ENCODE data around the gene NISCH. TPM values are rescaled to one million over a fixed set of nuclear protein-coding genes. Genes with fewer than 3 reads are reported as not detected.

Gene NISCH
- total and polyA plus RNA-seq, 5 donors from 2014 or later, result 12.6 to 168 (median 16.4) TPM

GRCh38 chr3:52437326-52438103, 17.9 kb upstream of the NISCH start:
- no peak overlapping the region for H3K27ac Mint-ChIP-seq

GRCh38 chr3:52438104-52438376, 17.4 kb upstream of the NISCH start:
- Mint-ChIP-seq H3K27me3 (no peaks in the 10 kb centered on the region), H3K36me3 (no peaks in the 10 kb centered on the region), H3K4me3 (no peak overlapping the region), H3K27ac (peak overlapping the region in 1 of 3 donors; percentile 62), H3K9me3 (no peaks in the 10 kb centered on the region), H3K4me1 (peaks cover 0 to 28% (median 13%) of the 10 kb centered on the region in 4 donors)
- H3K27ac ChIP-seq (ENCODE audit: insufficient read depth, low read length, poor library complexity, severe bottlenecking), result no peak overlapping the region
- ATAC-seq (ENCODE audit: low read depth in 2 of 2), result no peak
- H3K36me3 ChIP-seq (ENCODE audit: control insufficient read depth, insufficient read depth, low read length), result peaks cover 11% of the 10 kb centered on the region
- no peak overlapping the region for H3K4me3 ChIP-seq (ENCODE audit: low read depth, low read length)
- peaks cover 20% of the 10 kb centered on the region for H3K4me1 ChIP-seq (ENCODE audit: control insufficient read depth, insufficient read depth, low read length, poor library complexity, severe bottlenecking)
- H3K27me3 ChIP-seq (ENCODE audit: control insufficient read depth, insufficient read depth, low read length), result no peaks in the 10 kb centered on the region
- no peaks in the 10 kb centered on the region for H3K9me3 ChIP-seq (ENCODE audit: control insufficient read depth in 2 of 2, low read length in 2 of 2)
- DNase-seq, result no peak

More at GRCh38 chr3:52437326-52438103, 17.9 kb upstream of the NISCH start:
- H3K4me3 ChIP-seq (ENCODE audit: low read depth, low read length), result no peak overlapping the region
- Mint-ChIP-seq H3K36me3 (no peaks in the 10 kb centered on the region), H3K4me1 (peaks cover 0 to 28% (median 15%) of the 10 kb centered on the region in 4 donors), H3K27me3 (no peaks in the 10 kb centered on the region), H3K9me3 (no peaks in the 10 kb centered on the region), H3K4me3 (no peak overlapping the region)
- no peak for DNase-seq
- peaks cover 11% of the 10 kb centered on the region for H3K36me3 ChIP-seq (ENCODE audit: control insufficient read depth, insufficient read depth, low read length)
- H3K4me1 ChIP-seq (ENCODE audit: control insufficient read depth, insufficient read depth, low read length, poor library complexity, severe bottlenecking), result peaks cover 23% of the 10 kb centered on the region
- no peak for ATAC-seq (ENCODE audit: low read depth in 2 of 2)
- H3K9me3 ChIP-seq (ENCODE audit: control insufficient read depth in 2 of 2, low read length in 2 of 2), result no peaks in the 10 kb centered on the region
- H3K27me3 ChIP-seq (ENCODE audit: control insufficient read depth, insufficient read depth, low read length), result no peaks in the 10 kb centered on the region
- no peak overlapping the region for H3K27ac ChIP-seq (ENCODE audit: insufficient read depth, low read length, poor library complexity, severe bottlenecking)

- H3K4me3 ChIP-seq (ENCODE audit: low read depth, low read length), result no peak overlapping the region
- H3K27ac ChIP-seq (ENCODE audit: insufficient read depth, low read length, poor library complexity, severe bottlenecking), result no peak overlapping the region
- H3K4me1 Mint-ChIP-seq, result peaks cover 0 to 21% (median 8%) of the 10 kb centered on the region in 4 donors
- ATAC-seq (ENCODE audit: low read depth in 2 of 2) (no peak), DNase-seq (no peak)
- no peak overlapping the region for H3K4me3 Mint-ChIP-seq
- H3K36me3 ChIP-seq (ENCODE audit: control insufficient read depth, insufficient read depth, low read length), result peaks cover 11% of the 10 kb centered on the region
- H3K4me1 ChIP-seq (ENCODE audit: control insufficient read depth, insufficient read depth, low read length, poor library complexity, severe bottlenecking), result peaks cover 20% of the 10 kb centered on the region
- no peak overlapping the region for H3K27ac Mint-ChIP-seq
- no peaks in the 10 kb centered on the region for H3K27me3 ChIP-seq (ENCODE audit: control insufficient read depth, insufficient read depth, low read length)
- no peaks in the 10 kb centered on the region for H3K9me3 ChIP-seq (ENCODE audit: control insufficient read depth in 2 of 2, low read length in 2 of 2)
- no peaks in the 10 kb centered on the region for H3K36me3 Mint-ChIP-seq
- no peaks in the 10 kb centered on the region for H3K9me3 Mint-ChIP-seq
- H3K27me3 Mint-ChIP-seq, result no peaks in the 10 kb centered on the region
Observed at GRCh38 chr3:52438579-52439425, 16.6 kb upstream of the NISCH start.

- Histone ChIP-seq H3K4me3 (ENCODE audit: low read depth, low read length) (no peak overlapping the region), H3K9me3 (ENCODE audit: control insufficient read depth in 2 of 2, low read length in 2 of 2) (no peaks in the 10 kb centered on the region), H3K27ac (ENCODE audit: insufficient read depth, low read length, poor library complexity, severe bottlenecking) (no peak overlapping the region), H3K36me3 (ENCODE audit: control insufficient read depth, insufficient read depth, low read length) (peaks cover 11% of the 10 kb centered on the region), H3K4me1 (ENCODE audit: control insufficient read depth, insufficient read depth, low read length, poor library complexity, severe bottlenecking) (peaks cover 19% of the 10 kb centered on the region), H3K27me3 (ENCODE audit: control insufficient read depth, insufficient read depth, low read length) (no peaks in the 10 kb centered on the region)
- H3K36me3 Mint-ChIP-seq, result no peaks in the 10 kb centered on the region
- peaks cover 0 to 14% (median 6%) of the 10 kb centered on the region in 4 donors for H3K4me1 Mint-ChIP-seq
- ATAC-seq (ENCODE audit: low read depth in 2 of 2) (no peak), DNase-seq (no peak)
- H3K4me3 Mint-ChIP-seq, result no peak overlapping the region
- no peaks in the 10 kb centered on the region for H3K27me3 Mint-ChIP-seq
- no peaks in the 10 kb centered on the region for H3K9me3 Mint-ChIP-seq
- H3K27ac Mint-ChIP-seq, result no peak overlapping the region
Observed at GRCh38 chr3:52439426-52440248, 15.8 kb upstream of the NISCH start.

GRCh38 chr3:52440249-52440551, 15.2 kb upstream of the NISCH start:
- Mint-ChIP-seq H3K36me3 (no peaks in the 10 kb centered on the region), H3K27me3 (no peaks in the 10 kb centered on the region), H3K4me3 (no peak overlapping the region), H3K4me1 (peaks cover 0 to 14% (median 6%) of the 10 kb centered on the region in 4 donors), H3K27ac (no peak overlapping the region), H3K9me3 (no peaks in the 10 kb centered on the region)
- ATAC-seq (ENCODE audit: low read depth in 2 of 2) (no peak), DNase-seq (no peak)
- Histone ChIP-seq H3K9me3 (ENCODE audit: control insufficient read depth in 2 of 2, low read length in 2 of 2) (no peaks in the 10 kb centered on the region), H3K36me3 (ENCODE audit: control insufficient read depth, insufficient read depth, low read length) (peaks cover 11% of the 10 kb centered on the region), H3K27me3 (ENCODE audit: control insufficient read depth, insufficient read depth, low read length) (no peaks in the 10 kb centered on the region), H3K27ac (ENCODE audit: insufficient read depth, low read length, poor library complexity, severe bottlenecking) (no peak overlapping the region), H3K4me1 (ENCODE audit: control insufficient read depth, insufficient read depth, low read length, poor library complexity, severe bottlenecking) (peaks cover 22% of the 10 kb centered on the region), H3K4me3 (ENCODE audit: low read depth, low read length) (no peak overlapping the region)

GRCh38 chr3:52440671-52441070, 14.7 kb upstream of the NISCH start:
- H3K36me3 ChIP-seq (ENCODE audit: control insufficient read depth, insufficient read depth, low read length), result peaks cover 11% of the 10 kb centered on the region
- no peaks in the 10 kb centered on the region for H3K9me3 ChIP-seq (ENCODE audit: control insufficient read depth in 2 of 2, low read length in 2 of 2)
- no peaks in the 10 kb centered on the region for H3K36me3 Mint-ChIP-seq
- no peak overlapping the region for H3K4me3 ChIP-seq (ENCODE audit: low read depth, low read length)
- no peak overlapping the region for H3K27ac Mint-ChIP-seq
- H3K9me3 Mint-ChIP-seq, result no peaks in the 10 kb centered on the region
- H3K27me3 ChIP-seq (ENCODE audit: control insufficient read depth, insufficient read depth, low read length), result no peaks in the 10 kb centered on the region
- H3K4me3 Mint-ChIP-seq, result no peak overlapping the region
- peaks cover 0 to 17% (median 8%) of the 10 kb centered on the region in 4 donors for H3K4me1 Mint-ChIP-seq
- H3K27me3 Mint-ChIP-seq, result no peaks in the 10 kb centered on the region
- ATAC-seq (ENCODE audit: low read depth in 2 of 2) (no peak), DNase-seq (no peak)
- H3K4me1 ChIP-seq (ENCODE audit: control insufficient read depth, insufficient read depth, low read length, poor library complexity, severe bottlenecking), result peaks cover 26% of the 10 kb centered on the region
- H3K27ac ChIP-seq (ENCODE audit: insufficient read depth, low read length, poor library complexity, severe bottlenecking), result no peak overlapping the region

- peaks cover 26% of the 10 kb centered on the region for H3K4me1 ChIP-seq (ENCODE audit: control insufficient read depth, insufficient read depth, low read length, poor library complexity, severe bottlenecking)
- Mint-ChIP-seq H3K9me3 (no peaks in the 10 kb centered on the region), H3K36me3 (no peaks in the 10 kb centered on the region), H3K4me3 (peak overlapping the region in 2 of 4 donors; percentile 25 to 47), H3K27ac (no peak overlapping the region), H3K27me3 (no peaks in the 10 kb centered on the region), H3K4me1 (peaks cover 0 to 18% (median 7%) of the 10 kb centered on the region in 4 donors)
- H3K27me3 ChIP-seq (ENCODE audit: control insufficient read depth, insufficient read depth, low read length), result no peaks in the 10 kb centered on the region
- H3K36me3 ChIP-seq (ENCODE audit: control insufficient read depth, insufficient read depth, low read length), result peaks cover 11% of the 10 kb centered on the region
- H3K9me3 ChIP-seq (ENCODE audit: control insufficient read depth in 2 of 2, low read length in 2 of 2), result no peaks in the 10 kb centered on the region
- no peak overlapping the region for H3K4me3 ChIP-seq (ENCODE audit: low read depth, low read length)
- DNase-seq, result no peak
- no peak overlapping the region for H3K27ac ChIP-seq (ENCODE audit: insufficient read depth, low read length, poor library complexity, severe bottlenecking)
- no peak for ATAC-seq (ENCODE audit: low read depth in 2 of 2)
Observed at GRCh38 chr3:52441091-52441771, 14.2 kb upstream of the NISCH start.

All from CD4-positive, CD25-positive, alpha-beta regulatory T cell (primary cell).